Keratinocyte (primary cell): ENCODE data around the gene ZDHHC7. TPM values are rescaled to one million over a fixed set of nuclear protein-coding genes. Genes with fewer than 3 reads are reported as not detected.

Experiments used
- DNase-seq: peaks from one replicate; pipeline ENCODE4 v3.0.0-alpha.2; 2011; ENCODE audit warnings: low read depth, missing footprints, low spot score
- FAIRE-seq: peaks from 2 replicates; lab custom pipeline; 2011; peaks lifted over from hg19 to GRCh38; lab: Jason Lieb, UNC
- H2AFZ ChIP-seq: 2 replicates; pipeline ENCODE4 v1.6.0; 2012; ENCODE audit warnings: low read length, control low read depth, inconsistent platforms; ENCODE audit not compliant: control insufficient read depth
- H3K27ac ChIP-seq: 2 replicates; pipeline ENCODE4 v1.5.1; 2011; ENCODE audit warnings: low read length; ENCODE audit not compliant: control insufficient read depth, insufficient read depth
- H3K27me3 ChIP-seq: 3 replicates; pipeline ENCODE4 v1.6.0; 2011; ENCODE audit warnings: low read length; ENCODE audit not compliant: control insufficient read depth, insufficient read depth; ENCODE audit errors: extremely low read depth
- H3K36me3 ChIP-seq, 2 experiments: 2 replicates in 1 of 2; 3 replicates in 1 of 2; pipeline ENCODE4 v1.5.1; 2011; ENCODE audit warnings: low read length in 2 of 2, mild to moderate bottlenecking in 1 of 2; ENCODE audit not compliant: control insufficient read depth in 2 of 2, insufficient read depth in 2 of 2; ENCODE audit errors: extremely low read depth in 1 of 2
- H3K4me1 ChIP-seq: 3 replicates; pipeline ENCODE4 v1.5.1; 2011; ENCODE audit warnings: low read length; ENCODE audit not compliant: control insufficient read depth, insufficient read depth; ENCODE audit errors: extremely low read depth
- H3K4me2 ChIP-seq: 3 replicates; pipeline ENCODE4 v1.6.0; 2011; ENCODE audit warnings: low read depth, low read length; ENCODE audit not compliant: control insufficient read depth, insufficient read depth; ENCODE audit errors: extremely low read depth
- H3K4me3 ChIP-seq, 3 experiments: fragments of 200-600 bp in 1 of 3; sonication (generic) in 1 of 3; 2 replicates in 2 of 3; 3 replicates in 1 of 3; pipeline ENCODE4 v1.5.1; 2011 to 2016; ENCODE audit warnings: low read length in 3 of 3, mild to moderate bottlenecking in 3 of 3, control low read depth in 2 of 3, inconsistent platforms in 1 of 3, low read depth in 1 of 3, mixed read lengths in 1 of 3, mixed run types in 1 of 3, moderate library complexity in 1 of 3; ENCODE audit not compliant: control insufficient read depth in 2 of 3, insufficient read depth in 2 of 3; ENCODE audit errors: extremely low read depth in 1 of 3
- H3K79me2 ChIP-seq: 2 replicates; pipeline ENCODE4 v1.6.0; 2012; ENCODE audit warnings: low read length; ENCODE audit not compliant: control insufficient read depth, insufficient read depth
- H3K9ac ChIP-seq: 3 replicates; pipeline ENCODE4 v1.6.0; 2011; ENCODE audit warnings: low read length; ENCODE audit not compliant: control insufficient read depth, insufficient read depth; ENCODE audit errors: extremely low read depth
- H3K9me1 ChIP-seq: 3 replicates; pipeline ENCODE4 v1.6.0; 2011; ENCODE audit warnings: low read length; ENCODE audit not compliant: control insufficient read depth, insufficient read depth; ENCODE audit errors: extremely low read depth
- H3K9me3 ChIP-seq: 2 replicates; pipeline ENCODE4 v1.5.1; 2012; ENCODE audit warnings: low read depth, low read length; ENCODE audit not compliant: control insufficient read depth
- H4K20me1 ChIP-seq: 3 replicates; pipeline ENCODE4 v1.6.0; 2011; ENCODE audit warnings: low read length; ENCODE audit not compliant: control insufficient read depth, insufficient read depth; ENCODE audit errors: extremely low read depth
- EZH2 ChIP-seq: IDR thresholded peaks from one replicate; pipeline ENCODE4 v1.6.1; 2012; ENCODE audit warnings: inconsistent platforms, mild to moderate bottlenecking, low read length, moderate library complexity
- dilution Hi-C: fragments of 300-500 bp; cut with MboI; formaldehyde crosslinking; loops from one replicate; pipeline ENCODE4 v1.7.0; 2020; ENCODE audit warnings: low sequenced_read_pairs; ENCODE audit not compliant: extremely low pct_ligation_motif_present
- polyA plus RNA-seq, 5 experiments: library from polyadenylated mRNA; depleted of rRNA in 3 of 5; stranded (reverse) in 3 of 5; stranded (forward) in 1 of 5; unstranded in 1 of 5; fragments of >200 nt; gene quantifications; 1 replicate in 1 of 5; 2 replicates in 3 of 5; 3 replicates in 1 of 5; pipeline versions ENCODE4 v1.2.1 to v1.2.3, GENCODE V29; 2011 to 2012; ENCODE audit warnings: missing spikeins in 2 of 5, low read depth in 1 of 5, low replicate concordance in 1 of 5
- TF ChIP-seq, protein P1 (sequence below), 3 experiments: IDR thresholded peaks in 1 of 3; conservative IDR thresholded peaks in 1 of 3; optimal IDR thresholded peaks in 1 of 3; 2 replicates in 2 of 3; 3 replicates in 1 of 3; pipeline versions ENCODE3 to v1.5.1; 2011; ENCODE audit warnings: low read length in 3 of 3, mild to moderate bottlenecking in 3 of 3, moderate library complexity in 2 of 3, control low read depth in 1 of 3, inconsistent platforms in 1 of 3; ENCODE audit not compliant: insufficient read depth in 2 of 3; ENCODE audit errors: extremely low read depth in 1 of 3

Gene ZDHHC7
- polyA plus RNA-seq, 1 donor (not counting 4 experiments of a cell fraction or from before 2014, with no cell fraction given), result 37.8 TPM

GRCh38 chr16:84996365-84996764 is 15.0 kb downstream of the ZDHHC7 start:
- Histone ChIP-seq H3K9ac (peak overlapping the region; percentile 19), H2AFZ (no peak overlapping the region), H3K27me3 (no peaks in the 10 kb centered on the region), H3K9me3 (no peaks in the 10 kb centered on the region), H3K4me2 (peak overlapping the region; percentile 9), H3K4me3 (no peak overlapping the region), H3K27ac (peak overlapping the region; percentile 95), H3K79me2 (peaks cover 62% of the 10 kb centered on the region), H3K36me3 (peaks cover 10 to 22% of the 10 kb centered on the region in 2 experiments), H4K20me1 (no peaks in the 10 kb centered on the region), H3K9me1 (no peaks in the 10 kb centered on the region), H3K4me1 (peaks cover 49% of the 10 kb centered on the region)
- no peak for TF ChIP-seq EZH2
- TF ChIP-seq, protein P1, sequence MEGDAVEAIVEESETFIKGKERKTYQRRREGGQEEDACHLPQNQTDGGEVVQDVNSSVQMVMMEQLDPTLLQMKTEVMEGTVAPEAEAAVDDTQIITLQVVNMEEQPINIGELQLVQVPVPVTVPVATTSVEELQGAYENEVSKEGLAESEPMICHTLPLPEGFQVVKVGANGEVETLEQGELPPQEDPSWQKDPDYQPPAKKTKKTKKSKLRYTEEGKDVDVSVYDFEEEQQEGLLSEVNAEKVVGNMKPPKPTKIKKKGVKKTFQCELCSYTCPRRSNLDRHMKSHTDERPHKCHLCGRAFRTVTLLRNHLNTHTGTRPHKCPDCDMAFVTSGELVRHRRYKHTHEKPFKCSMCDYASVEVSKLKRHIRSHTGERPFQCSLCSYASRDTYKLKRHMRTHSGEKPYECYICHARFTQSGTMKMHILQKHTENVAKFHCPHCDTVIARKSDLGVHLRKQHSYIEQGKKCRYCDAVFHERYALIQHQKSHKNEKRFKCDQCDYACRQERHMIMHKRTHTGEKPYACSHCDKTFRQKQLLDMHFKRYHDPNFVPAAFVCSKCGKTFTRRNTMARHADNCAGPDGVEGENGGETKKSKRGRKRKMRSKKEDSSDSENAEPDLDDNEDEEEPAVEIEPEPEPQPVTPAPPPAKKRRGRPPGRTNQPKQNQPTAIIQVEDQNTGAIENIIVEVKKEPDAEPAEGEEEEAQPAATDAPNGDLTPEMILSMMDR (optimal IDR thresholded peaks at IDR 0.05 in 1 of 3, IDR thresholded peaks at IDR 0.05 in 1 of 3, conservative IDR thresholded peaks at IDR 0.05 in 1 of 3; ENCODE audit: extremely low read depth in 1 of 3, insufficient read depth in 2 of 3, low read length in 3 of 3), result no peak
- dilution Hi-C loops, result no loop called here
- DNase-seq (no peak), FAIRE-seq (no peak)

DNA sequence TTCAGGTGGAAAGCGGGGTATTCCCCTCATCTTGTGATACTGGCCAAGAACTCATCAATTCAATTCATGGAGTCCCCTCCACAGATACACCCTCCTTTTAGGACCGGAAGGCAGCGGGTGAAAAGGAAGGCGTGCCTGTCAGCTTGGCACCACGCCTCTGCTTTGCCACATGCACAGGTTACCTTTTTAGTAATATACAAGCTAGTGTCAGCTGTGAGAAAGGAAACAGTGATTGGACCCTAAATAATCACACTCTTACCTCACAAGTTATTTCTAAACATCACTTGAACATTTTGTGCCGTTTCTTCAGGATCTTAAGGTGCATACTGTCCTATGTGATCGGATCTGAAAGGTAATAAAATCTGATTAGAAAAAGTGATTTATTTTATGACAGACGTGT is 15.7 kb downstream of the ZDHHC7 start:
- Histone ChIP-seq H3K9ac (no peak overlapping the region), H3K4me2 (peak overlapping the region; percentile 11), H3K4me1 (peaks cover 43% of the 10 kb centered on the region), H3K27ac (peak overlapping the region; percentile 95), H3K4me3 (no peak overlapping the region), H3K9me1 (no peaks in the 10 kb centered on the region), H3K79me2 (peaks cover 62% of the 10 kb centered on the region), H3K36me3 (peaks cover 13 to 21% of the 10 kb centered on the region in 2 experiments), H2AFZ (no peak overlapping the region), H4K20me1 (no peaks in the 10 kb centered on the region), H3K27me3 (no peaks in the 10 kb centered on the region), H3K9me3 (no peaks in the 10 kb centered on the region)
- no peak for DNase-seq
- TF ChIP-seq, protein P1 (optimal IDR thresholded peaks at IDR 0.05 in 1 of 3, IDR thresholded peaks at IDR 0.05 in 1 of 3, conservative IDR thresholded peaks at IDR 0.05 in 1 of 3; ENCODE audit: extremely low read depth in 1 of 3, insufficient read depth in 2 of 3, low read length in 3 of 3), result no peak
- no peak for TF ChIP-seq EZH2
- FAIRE-seq, result no peak
- dilution Hi-C loops, result no loop called here
